Epithelial cell of esophagus (primary cell): Measurements from ENCODE around the gene OTOR.

Source experiments
- DNase-seq: peaks from one replicate; pipeline ENCODE4 v3.0.0; 2010; ENCODE audit warnings: low read depth
- H3K4me3 ChIP-seq: 2 replicates; pipeline ENCODE4 v1.5.1; 2011; ENCODE audit warnings: mild to moderate bottlenecking, low read length, control low read depth
- TF ChIP-seq, protein P1 (sequence below): IDR thresholded peaks from 2 replicates; pipeline ENCODE4 v1.5.1; 2011; ENCODE audit warnings: low read depth, mild to moderate bottlenecking, low read length, control low read depth, inconsistent platforms; ENCODE audit not compliant: insufficient read depth; ENCODE audit errors: missing control alignments

The OTOR gene

DNA sequence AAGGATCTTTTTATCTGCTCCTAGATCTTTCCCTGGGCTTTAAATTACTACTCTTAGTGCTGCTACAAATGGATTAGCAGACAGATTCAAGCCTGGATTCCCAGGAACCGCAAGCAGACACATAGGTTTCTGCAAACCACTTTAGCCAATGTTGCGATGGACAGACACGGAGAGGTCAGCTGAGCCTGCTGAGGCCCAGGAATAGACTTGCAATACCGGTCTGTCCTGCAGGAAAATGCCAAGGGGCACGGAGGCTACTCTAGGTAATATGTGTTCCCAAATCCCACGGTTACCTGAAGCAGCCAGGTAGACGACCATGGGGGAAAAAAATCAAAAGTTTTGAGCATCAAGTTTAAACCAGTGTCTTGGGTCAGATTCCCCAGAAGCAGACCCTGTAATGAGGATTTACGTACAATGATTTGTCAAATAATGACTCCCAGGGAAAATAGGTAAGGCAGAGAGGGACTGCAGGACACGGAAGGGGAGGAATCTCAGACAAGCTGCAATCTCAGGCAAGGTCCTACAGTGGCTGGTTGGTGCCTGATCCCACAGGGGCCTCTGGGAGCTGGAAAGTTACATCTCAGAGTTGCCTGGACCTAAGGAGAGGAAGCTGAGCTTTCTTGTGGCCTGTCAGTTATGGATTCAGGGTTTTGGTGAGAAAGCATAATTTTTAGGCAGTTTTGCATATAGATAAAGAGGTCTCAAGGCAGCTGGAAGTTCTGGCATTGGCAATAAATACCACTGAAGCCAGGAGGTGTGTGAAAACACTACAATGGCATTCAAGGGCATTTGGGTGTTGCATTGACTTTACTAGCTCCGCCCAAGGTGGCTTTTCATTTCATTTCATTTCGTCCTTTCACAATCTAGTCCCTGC lies 12.5 kb downstream of the OTOR start:
- TF ChIP-seq, protein P1, sequence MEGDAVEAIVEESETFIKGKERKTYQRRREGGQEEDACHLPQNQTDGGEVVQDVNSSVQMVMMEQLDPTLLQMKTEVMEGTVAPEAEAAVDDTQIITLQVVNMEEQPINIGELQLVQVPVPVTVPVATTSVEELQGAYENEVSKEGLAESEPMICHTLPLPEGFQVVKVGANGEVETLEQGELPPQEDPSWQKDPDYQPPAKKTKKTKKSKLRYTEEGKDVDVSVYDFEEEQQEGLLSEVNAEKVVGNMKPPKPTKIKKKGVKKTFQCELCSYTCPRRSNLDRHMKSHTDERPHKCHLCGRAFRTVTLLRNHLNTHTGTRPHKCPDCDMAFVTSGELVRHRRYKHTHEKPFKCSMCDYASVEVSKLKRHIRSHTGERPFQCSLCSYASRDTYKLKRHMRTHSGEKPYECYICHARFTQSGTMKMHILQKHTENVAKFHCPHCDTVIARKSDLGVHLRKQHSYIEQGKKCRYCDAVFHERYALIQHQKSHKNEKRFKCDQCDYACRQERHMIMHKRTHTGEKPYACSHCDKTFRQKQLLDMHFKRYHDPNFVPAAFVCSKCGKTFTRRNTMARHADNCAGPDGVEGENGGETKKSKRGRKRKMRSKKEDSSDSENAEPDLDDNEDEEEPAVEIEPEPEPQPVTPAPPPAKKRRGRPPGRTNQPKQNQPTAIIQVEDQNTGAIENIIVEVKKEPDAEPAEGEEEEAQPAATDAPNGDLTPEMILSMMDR = no peak
- H3K4me3 ChIP-seq = no peak overlapping the region
- peak; percentile 30 for DNase-seq

- peak; percentile 76 for DNase-seq
- TF ChIP-seq, protein P1 = peak; percentile 80
- no peak overlapping the region for H3K4me3 ChIP-seq
These were observed 13.2 kb downstream of the OTOR start for GRCh38 chr20:16761305-16761829.

DNA sequence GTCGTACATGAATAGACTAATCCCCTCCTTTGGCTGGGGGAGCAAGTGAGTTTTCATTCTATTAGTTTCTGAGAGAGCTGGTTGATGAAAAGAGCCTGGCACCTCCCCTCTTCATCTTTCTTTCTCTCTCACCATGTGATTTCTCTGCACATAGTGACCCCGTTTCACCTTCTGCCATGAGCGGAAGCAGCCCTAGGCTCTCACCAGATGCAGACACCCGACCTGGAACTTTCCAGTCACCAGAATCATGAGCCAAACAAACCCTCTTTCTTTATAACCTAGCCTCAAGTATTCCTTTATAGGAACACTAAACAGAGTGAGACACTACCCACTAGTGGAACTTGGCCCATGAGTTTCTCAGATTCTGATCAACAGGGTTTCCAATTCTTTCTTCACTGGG lies 16.4 kb downstream of the OTOR start:
- TF ChIP-seq, protein P1 = no peak
- DNase-seq = no peak
- H3K4me3 ChIP-seq = no peak overlapping the region

- TF ChIP-seq, protein P1 = no peak
- H3K4me3 ChIP-seq = no peak overlapping the region
- no peak for DNase-seq
These were observed 23.1 kb downstream of the OTOR start for GRCh38 chr20:16771213-16771612.

DNA sequence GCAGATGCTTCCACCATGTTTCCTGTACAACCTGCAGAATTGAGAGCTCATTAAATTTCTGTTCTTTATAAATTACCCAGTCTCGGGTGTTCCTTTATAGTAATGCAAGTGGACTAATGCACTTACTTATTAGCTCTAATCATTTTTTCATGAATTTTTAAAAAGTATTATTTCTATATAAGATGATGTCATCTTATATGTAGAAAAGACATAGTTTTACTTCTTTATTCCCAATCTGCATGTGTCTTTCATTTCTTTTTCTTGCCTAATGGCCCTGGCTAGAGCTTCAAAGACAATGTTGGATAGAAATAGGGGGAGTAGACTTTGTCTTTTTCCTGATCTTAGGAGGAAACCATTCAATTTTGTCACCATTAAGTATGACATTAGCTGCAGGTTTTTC lies 27.8 kb downstream of the OTOR start:
- TF ChIP-seq, protein P1 = no peak
- H3K4me3 ChIP-seq = no peak overlapping the region
- no peak for DNase-seq

GRCh38 chr20:16777126-16777525 lies 29.0 kb downstream of the OTOR start:
- no peak for DNase-seq
- H3K4me3 ChIP-seq = no peak overlapping the region
- TF ChIP-seq, protein P1 = no peak

DNA sequence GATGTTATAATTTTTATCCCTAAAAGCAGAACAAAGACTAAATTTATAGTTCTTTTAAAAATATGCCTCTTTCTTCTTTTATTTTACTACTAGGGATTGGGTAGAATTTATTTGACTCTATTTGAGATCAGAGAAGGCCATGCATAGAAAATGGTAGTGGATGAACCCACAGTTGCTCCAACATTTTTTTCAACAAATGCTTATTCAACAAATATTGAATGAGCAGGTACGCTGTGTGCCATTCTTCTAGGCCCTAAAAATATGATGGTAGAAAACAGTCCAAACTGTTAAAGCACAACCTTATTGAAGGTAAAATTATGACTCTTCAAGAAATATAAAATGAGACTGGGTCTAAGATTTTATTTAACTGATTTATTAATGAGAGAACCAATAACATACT lies 30.0 kb downstream of the OTOR start:
- TF ChIP-seq, protein P1 = no peak
- no peak overlapping the region for H3K4me3 ChIP-seq
- DNase-seq = no peak
